ENCODE measurements around the gene HUNK. TPM values are rescaled to one million over a fixed set of nuclear protein-coding genes. Genes with fewer than 3 reads are reported as not detected.

Gene HUNK
- total and polyA plus RNA-seq, 2 experiments from 2014 or later = 1.6 to 5.1 TPM

DNA sequence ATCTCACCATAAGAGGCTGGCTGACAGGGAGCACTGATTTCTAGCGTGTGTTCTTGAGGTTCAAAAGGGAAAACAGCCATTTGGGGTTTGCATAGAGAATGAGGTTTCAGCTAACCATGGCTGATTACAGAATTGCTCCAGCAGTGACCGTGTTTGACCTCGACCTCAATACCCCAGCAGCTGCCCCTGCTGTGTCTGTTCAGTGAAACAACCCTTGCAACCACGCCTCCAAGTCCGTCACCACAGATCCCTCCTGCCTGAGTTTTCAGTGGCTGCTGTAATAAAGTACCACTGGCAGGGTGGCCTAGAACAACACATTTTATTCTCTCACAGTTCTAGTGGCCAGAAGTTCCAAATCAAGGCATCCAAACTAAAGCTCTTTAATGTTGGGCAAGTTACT, 147.7 kb downstream of the HUNK start:
- no peaks in the 10 kb centered on the region for H3K79me2 ChIP-seq (replicated peaks; ENCODE audit: insufficient read depth)
- no peak overlapping the region for H2AFZ ChIP-seq
- no peak for TF ChIP-seq CREB1 (CRISPR knock-in tag; IDR thresholded peaks at IDR 0.05; ENCODE audit: low read depth)
- TF ChIP-seq POLR2AphosphoS5 (IDR thresholded peaks at IDR 0.05; ENCODE audit: low read depth) = no peak
- TF ChIP-seq JUNB (IDR thresholded peaks at IDR 0.05; ENCODE audit: unreplicated experiment) = no peak
- TF ChIP-seq, protein P1, sequence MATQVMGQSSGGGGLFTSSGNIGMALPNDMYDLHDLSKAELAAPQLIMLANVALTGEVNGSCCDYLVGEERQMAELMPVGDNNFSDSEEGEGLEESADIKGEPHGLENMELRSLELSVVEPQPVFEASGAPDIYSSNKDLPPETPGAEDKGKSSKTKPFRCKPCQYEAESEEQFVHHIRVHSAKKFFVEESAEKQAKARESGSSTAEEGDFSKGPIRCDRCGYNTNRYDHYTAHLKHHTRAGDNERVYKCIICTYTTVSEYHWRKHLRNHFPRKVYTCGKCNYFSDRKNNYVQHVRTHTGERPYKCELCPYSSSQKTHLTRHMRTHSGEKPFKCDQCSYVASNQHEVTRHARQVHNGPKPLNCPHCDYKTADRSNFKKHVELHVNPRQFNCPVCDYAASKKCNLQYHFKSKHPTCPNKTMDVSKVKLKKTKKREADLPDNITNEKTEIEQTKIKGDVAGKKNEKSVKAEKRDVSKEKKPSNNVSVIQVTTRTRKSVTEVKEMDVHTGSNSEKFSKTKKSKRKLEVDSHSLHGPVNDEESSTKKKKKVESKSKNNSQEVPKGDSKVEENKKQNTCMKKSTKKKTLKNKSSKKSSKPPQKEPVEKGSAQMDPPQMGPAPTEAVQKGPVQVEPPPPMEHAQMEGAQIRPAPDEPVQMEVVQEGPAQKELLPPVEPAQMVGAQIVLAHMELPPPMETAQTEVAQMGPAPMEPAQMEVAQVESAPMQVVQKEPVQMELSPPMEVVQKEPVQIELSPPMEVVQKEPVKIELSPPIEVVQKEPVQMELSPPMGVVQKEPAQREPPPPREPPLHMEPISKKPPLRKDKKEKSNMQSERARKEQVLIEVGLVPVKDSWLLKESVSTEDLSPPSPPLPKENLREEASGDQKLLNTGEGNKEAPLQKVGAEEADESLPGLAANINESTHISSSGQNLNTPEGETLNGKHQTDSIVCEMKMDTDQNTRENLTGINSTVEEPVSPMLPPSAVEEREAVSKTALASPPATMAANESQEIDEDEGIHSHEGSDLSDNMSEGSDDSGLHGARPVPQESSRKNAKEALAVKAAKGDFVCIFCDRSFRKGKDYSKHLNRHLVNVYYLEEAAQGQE (IDR thresholded peaks at IDR 0.05; ENCODE audit: unreplicated experiment) = no peak
- TF ChIP-seq, protein P2, sequence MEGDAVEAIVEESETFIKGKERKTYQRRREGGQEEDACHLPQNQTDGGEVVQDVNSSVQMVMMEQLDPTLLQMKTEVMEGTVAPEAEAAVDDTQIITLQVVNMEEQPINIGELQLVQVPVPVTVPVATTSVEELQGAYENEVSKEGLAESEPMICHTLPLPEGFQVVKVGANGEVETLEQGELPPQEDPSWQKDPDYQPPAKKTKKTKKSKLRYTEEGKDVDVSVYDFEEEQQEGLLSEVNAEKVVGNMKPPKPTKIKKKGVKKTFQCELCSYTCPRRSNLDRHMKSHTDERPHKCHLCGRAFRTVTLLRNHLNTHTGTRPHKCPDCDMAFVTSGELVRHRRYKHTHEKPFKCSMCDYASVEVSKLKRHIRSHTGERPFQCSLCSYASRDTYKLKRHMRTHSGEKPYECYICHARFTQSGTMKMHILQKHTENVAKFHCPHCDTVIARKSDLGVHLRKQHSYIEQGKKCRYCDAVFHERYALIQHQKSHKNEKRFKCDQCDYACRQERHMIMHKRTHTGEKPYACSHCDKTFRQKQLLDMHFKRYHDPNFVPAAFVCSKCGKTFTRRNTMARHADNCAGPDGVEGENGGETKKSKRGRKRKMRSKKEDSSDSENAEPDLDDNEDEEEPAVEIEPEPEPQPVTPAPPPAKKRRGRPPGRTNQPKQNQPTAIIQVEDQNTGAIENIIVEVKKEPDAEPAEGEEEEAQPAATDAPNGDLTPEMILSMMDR (conservative IDR thresholded peaks at IDR 0.05; ENCODE audit: low read depth in 2 of 2) = no peak
- TF ChIP-seq EZH2 (IDR thresholded peaks at IDR 0.05; ENCODE audit: low read depth, unreplicated experiment) = no peak
- no peak for TF ChIP-seq NANOG (IDR thresholded peaks at IDR 0.05; ENCODE audit: borderline replicate concordance)
- TF ChIP-seq, protein P3, sequence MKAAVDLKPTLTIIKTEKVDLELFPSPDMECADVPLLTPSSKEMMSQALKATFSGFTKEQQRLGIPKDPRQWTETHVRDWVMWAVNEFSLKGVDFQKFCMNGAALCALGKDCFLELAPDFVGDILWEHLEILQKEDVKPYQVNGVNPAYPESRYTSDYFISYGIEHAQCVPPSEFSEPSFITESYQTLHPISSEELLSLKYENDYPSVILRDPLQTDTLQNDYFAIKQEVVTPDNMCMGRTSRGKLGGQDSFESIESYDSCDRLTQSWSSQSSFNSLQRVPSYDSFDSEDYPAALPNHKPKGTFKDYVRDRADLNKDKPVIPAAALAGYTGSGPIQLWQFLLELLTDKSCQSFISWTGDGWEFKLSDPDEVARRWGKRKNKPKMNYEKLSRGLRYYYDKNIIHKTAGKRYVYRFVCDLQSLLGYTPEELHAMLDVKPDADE (IDR thresholded peaks at IDR 0.05) = no peak
- TF ChIP-seq, protein P4, sequence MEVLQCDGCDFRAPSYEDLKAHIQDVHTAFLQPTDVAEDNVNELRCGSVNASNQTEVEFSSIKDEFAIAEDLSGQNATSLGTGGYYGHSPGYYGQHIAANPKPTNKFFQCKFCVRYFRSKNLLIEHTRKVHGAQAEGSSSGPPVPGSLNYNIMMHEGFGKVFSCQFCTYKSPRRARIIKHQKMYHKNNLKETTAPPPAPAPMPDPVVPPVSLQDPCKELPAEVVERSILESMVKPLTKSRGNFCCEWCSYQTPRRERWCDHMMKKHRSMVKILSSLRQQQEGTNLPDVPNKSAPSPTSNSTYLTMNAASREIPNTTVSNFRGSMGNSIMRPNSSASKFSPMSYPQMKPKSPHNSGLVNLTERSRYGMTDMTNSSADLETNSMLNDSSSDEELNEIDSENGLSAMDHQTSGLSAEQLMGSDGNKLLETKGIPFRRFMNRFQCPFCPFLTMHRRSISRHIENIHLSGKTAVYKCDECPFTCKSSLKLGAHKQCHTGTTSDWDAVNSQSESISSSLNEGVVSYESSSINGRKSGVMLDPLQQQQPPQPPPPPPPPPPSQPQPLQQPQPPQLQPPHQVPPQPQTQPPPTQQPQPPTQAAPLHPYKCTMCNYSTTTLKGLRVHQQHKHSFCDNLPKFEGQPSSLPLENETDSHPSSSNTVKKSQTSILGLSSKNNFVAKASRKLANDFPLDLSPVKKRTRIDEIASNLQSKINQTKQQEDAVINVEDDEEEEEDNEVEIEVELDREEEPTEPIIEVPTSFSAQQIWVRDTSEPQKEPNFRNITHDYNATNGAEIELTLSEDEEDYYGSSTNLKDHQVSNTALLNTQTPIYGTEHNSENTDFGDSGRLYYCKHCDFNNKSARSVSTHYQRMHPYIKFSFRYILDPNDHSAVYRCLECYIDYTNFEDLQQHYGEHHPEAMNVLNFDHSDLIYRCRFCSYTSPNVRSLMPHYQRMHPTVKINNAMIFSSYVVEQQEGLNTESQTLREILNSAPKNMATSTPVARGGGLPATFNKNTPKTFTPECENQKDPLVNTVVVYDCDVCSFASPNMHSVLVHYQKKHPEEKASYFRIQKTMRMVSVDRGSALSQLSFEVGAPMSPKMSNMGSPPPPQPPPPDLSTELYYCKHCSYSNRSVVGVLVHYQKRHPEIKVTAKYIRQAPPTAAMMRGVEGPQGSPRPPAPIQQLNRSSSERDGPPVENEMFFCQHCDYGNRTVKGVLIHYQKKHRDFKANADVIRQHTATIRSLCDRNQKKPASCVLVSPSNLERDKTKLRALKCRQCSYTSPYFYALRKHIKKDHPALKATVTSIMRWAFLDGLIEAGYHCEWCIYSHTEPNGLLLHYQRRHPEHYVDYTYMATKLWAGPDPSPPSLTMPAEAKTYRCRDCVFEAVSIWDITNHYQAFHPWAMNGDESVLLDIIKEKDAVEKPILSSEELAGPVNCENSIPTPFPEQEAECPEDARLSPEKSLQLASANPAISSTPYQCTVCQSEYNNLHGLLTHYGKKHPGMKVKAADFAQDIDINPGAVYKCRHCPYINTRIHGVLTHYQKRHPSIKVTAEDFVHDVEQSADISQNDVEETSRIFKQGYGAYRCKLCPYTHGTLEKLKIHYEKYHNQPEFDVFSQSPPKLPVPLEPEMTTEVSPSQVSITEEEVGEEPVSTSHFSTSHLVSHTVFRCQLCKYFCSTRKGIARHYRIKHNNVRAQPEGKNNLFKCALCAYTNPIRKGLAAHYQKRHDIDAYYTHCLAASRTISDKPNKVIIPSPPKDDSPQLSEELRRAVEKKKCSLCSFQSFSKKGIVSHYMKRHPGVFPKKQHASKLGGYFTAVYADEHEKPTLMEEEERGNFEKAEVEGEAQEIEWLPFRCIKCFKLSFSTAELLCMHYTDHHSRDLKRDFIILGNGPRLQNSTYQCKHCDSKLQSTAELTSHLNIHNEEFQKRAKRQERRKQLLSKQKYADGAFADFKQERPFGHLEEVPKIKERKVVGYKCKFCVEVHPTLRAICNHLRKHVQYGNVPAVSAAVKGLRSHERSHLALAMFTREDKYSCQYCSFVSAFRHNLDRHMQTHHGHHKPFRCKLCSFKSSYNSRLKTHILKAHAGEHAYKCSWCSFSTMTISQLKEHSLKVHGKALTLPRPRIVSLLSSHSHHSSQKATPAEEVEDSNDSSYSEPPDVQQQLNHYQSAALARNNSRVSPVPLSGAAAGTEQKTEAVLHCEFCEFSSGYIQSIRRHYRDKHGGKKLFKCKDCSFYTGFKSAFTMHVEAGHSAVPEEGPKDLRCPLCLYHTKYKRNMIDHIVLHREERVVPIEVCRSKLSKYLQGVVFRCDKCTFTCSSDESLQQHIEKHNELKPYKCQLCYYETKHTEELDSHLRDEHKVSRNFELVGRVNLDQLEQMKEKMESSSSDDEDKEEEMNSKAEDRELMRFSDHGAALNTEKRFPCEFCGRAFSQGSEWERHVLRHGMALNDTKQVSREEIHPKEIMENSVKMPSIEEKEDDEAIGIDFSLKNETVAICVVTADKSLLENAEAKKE (CRISPR knock-in tag; IDR thresholded peaks at IDR 0.05) = no peak
- no peak for TF ChIP-seq ZNF331 (CRISPR knock-in tag; IDR thresholded peaks at IDR 0.05; ENCODE audit: low read depth)
- no peak for TF ChIP-seq EZH2phosphoT487 (IDR thresholded peaks at IDR 0.05; ENCODE audit: unreplicated experiment)
- TF ChIP-seq STAT1 (IDR thresholded peaks at IDR 0.05; ENCODE audit: unreplicated experiment) = no peak
- TF ChIP-seq ZNF114 (CRISPR knock-in tag; IDR thresholded peaks at IDR 0.05) = no peak
- H3K4me1 Mint-ChIP-seq = no peaks in the 10 kb centered on the region
- H3K4me3 Mint-ChIP-seq = no peak overlapping the region
- H3K27ac ChIP-seq (ENCODE audit: low read depth) = no peak overlapping the region
- no peaks in the 10 kb centered on the region for H3F3A ChIP-seq (replicated peaks; ENCODE audit: low read depth)
- no peaks in the 10 kb centered on the region for H3K36me3 ChIP-seq (ENCODE audit: insufficient read depth)
- H3K4me1 ChIP-seq (ENCODE audit: insufficient read depth) = no peaks in the 10 kb centered on the region
- no peaks in the 10 kb centered on the region for H3K9me3 Mint-ChIP-seq
- H3K4me2 ChIP-seq = no peak overlapping the region
- H4K20me1 ChIP-seq (replicated peaks; ENCODE audit: insufficient read depth) = no peaks in the 10 kb centered on the region
- DNase-seq (ENCODE audit: low spot score) (no peak), ATAC-seq (no peak)
- H3K27me3 ChIP-seq (ENCODE audit: insufficient read depth) = no peaks in the 10 kb centered on the region
- H3K36me3 Mint-ChIP-seq (ENCODE audit: low read depth) = no peaks in the 10 kb centered on the region
- no peak overlapping the region for H3K4me3 ChIP-seq
- H3K27me3 Mint-ChIP-seq (ENCODE audit: insufficient read depth, low read depth, poor library complexity) = no peaks in the 10 kb centered on the region
- H3K9me2 ChIP-seq (ENCODE audit: insufficient read depth) = no peaks in the 10 kb centered on the region
- no peak overlapping the region for H3K27ac Mint-ChIP-seq
